Stimulated activated CD4-positive, alpha-beta T cell treated with anti-CD3 and anti-CD28 coated beads, Interleukin-1b, Interleukin-23, amount 100 ng/mL, for 48 hours (primary cell): Measurements from ENCODE around the gene ADH7.
"Not testable (repeated sequence)": the region's sequence is repeated elsewhere in the genome, so short reads cannot be mapped to it uniquely, and the experiment has no call there.

ENCODE experiments used
- DNase-seq: peaks from one replicate; pipeline ENCODE4 v3.0.0-alpha.2; 2020

ADH7 gene

GRCh38 chr4:99435154-99435553, at the start of gene ADH7:
TSS of gene ADH7 (minus strand) at chr4:99435342. CDS start at chr4:99435233, 109 bp downstream.
- no peak for DNase-seq

- DNase-seq = no peak
Observed at GRCh38 chr4:99483636-99484035, 48.5 kb upstream of the ADH7 start.

GRCh38 chr4:99473131-99473530, 38.0 kb upstream of the ADH7 start:
- no peak for DNase-seq

DNA sequence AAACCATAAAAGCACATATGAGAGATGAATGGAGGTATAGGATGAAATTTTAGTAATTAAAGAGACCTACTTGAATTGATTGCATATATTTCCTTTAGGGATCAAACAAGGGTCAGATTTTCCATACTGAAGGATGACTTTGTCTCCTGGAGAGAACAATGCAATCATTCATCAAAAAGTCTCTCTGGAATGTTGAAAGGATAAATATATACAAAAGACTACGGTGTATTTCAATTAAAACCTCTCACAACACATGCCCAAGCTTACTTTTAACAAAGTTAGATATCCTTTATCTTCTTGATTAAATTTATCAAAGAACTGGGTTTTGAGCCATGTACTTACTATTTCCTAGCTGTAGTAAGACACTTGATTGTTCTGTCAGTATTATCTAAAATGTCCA, 36.8 kb upstream of the ADH7 start:
- DNase-seq = no peak

DNA sequence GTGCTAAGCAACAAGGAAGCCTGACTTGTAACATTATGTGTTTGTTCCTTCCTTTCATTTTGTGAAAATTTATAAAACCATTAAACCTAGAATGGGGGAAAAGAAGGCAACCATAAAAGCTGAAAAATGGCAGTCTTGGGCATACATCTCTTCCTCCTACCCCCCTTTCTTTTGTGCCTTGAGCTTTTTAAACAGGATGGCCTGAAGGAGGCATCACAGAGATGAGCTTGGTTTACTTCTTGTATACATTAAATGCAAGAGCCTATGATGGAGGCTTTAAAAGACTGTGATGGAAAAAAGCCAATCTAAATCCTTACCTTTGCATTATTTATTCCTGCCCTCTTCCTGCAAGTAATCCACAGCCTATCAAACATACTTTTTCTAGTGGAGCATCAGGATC, 36.2 kb upstream of the ADH7 start:
- DNase-seq = no peak

- no peak for DNase-seq
Observed at GRCh38 chr4:99468889-99469288, 33.7 kb upstream of the ADH7 start.

DNA sequence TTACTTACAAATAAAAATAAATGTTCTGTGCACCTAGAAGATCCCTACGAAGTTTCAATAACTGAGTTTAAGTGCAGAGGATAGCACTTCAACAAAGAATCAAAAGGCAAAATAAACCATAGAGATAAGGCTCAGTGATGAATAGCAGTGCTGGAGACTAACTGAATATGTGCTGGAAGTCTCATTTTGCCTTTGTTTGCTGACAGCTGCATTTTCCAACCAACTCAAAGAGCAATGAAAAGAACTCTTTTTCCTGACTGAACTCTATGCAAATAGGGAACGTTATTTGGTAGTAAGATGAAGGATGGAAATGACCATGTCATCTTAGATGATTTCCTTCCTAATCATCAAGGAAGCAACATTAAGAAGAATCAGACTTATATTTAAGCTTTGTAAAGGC, 32.7 kb upstream of the ADH7 start:
- DNase-seq = no peak

GRCh38 chr4:99463566-99463965, 28.4 kb upstream of the ADH7 start:
- DNase-seq = no peak

DNA sequence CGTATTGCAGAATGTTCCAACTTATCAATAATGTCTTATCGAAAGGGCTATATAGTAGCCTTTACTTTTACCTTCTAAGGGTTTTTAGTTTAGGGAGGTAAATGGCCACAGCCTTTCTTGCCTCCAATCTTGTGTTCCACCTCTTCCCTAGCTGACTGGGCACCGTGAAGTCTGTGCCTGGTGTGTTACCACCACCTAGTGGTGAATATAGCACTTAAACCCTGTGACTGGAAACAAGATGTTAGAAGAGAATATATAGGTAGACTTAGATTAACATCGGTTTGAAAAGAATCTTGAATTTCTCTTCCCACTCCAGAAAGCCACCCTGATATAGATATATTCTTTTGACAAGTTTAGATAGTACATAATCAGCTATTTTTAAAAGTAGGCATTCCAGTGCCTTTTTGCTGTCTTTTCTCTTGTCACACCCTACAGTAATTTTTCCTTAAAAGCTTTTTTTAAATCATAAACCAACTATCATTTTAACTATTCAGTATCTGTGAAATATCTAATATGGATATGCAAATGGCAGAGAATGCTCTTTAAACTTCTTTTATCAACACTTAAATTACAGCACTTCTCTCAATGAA, 27.8 kb upstream of the ADH7 start:
- peak; percentile 58 for DNase-seq

- DNase-seq = no peak
Observed at GRCh38 chr4:99461623-99462401, 26.7 kb upstream of the ADH7 start.

DNA sequence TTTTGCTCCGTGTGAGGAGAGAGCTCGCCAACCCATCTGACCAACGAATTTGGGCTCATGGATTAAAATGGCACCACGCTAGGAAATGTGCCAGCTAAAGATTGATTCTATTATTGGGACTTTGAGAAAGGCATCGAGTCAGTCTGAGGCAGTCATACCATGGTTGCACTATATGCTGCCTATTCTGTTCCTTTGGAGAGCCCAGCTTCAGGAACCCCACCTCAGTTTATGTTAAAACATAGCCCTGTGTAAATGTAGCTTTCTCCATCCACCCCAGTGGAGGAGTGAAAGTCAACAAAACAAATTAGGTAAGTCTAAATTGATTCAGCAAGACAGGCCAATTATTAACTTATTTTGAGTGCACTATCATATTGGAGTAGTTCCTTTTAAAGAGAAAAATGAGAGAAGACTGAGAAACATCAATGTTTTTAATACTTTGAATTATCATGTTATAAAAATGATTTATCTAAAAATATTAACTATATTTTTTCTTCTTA, 24.5 kb upstream of the ADH7 start:
- no peak for DNase-seq

DNA sequence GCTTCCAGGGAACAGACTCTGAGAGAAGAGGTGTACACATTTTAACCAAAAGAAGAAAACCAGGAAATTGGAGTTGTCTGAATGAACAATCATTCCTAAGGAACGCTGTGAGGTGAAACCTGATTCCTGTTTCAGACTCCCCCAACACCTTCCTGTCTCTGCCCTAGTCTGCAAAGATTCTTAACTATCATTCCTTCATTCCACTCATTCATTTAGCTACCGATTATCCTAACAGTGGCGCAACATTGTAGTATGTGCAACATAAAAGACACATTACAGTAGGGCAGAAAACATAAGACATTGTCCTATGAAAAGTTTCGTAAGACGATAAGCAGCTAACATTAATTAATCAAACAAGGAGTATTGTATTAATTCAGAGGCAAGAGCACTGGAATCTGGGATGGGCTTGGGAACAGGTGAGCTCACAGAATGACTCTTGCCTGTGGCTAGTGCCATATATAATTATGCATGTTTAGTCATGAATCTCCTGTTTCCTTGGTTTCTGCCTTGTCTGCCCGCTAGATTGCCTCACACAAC, 23.8 kb upstream of the ADH7 start:
- DNase-seq = no peak

GRCh38 chr4:99457676-99458075, 22.5 kb upstream of the ADH7 start:
- no peak for DNase-seq

DNA sequence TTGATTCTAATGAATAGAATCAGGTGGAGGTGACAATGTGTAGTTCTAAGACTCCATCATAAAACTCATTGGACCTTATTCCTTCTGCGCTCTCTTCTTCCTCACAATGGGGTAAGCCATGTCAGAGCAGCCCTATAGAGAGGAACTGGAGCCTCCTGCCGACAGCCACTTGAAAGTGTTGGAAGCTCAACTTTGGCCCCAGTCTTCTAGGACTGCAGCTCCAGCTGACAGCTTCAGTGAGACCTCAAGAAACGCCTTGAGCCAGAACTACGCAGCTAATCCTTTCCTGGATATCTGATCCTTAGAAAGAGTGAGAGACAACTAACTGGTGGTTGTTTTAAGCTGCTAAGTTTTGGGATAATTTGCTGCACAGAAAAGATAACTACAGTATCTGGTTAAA, 22.1 kb upstream of the ADH7 start:
- DNase-seq = no peak

DNA sequence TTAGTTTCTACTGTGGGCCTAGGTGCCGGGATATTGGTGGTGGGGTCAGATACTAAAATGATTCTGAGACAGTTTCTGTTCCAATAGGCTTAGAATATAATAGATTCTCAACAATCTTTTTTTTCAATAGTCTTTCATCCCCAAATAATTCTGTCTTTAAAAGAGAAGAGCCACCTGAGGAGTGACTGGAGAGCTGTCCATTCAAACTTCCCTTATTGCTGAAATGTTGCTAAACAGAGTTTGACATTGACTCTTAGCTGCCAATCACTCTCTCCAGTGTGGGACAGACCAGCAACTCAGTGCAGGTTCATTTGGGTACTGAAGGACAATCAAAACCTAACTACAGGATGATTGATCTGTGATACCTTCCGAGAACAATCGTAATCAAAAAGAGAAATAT, 12.4 kb upstream of the ADH7 start:
- no peak for DNase-seq

- DNase-seq = no peak
Observed at GRCh38 chr4:99447079-99447478, 11.9 kb upstream of the ADH7 start.

- DNase-seq = no peak
Observed at GRCh38 chr4:99438405-99438780, 3.3 kb upstream of the ADH7 start.

DNA sequence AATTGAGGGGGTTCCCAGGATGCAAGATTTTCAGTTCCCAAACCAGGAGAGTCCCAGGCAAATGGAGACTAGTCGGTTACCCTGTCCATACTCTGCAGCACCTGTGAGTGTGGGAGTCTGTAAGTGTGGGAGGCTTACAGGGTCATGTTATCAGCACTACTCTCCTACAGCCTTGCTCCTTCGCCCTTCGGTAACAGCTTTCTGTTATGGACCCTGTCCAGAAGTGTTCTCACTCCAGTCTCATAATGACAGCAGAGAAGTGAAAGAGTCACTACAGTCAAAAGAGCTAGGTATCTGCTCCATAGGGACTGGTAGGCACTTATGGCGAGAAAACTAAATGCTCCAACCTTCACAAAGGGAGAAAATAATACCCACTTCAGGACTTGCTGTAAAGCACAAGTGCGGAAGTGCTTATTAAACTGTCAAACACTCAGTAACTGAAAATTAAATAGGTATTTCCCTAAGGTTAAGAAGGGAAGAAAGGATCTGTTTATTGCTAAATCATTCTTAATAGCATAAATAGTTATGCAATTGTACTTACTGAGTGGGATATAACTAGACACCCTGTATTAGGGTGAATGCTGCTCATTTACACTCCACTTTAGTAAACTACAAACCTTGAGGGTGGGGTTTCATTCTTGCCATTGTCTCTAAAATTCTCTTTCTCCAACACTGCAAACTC, 2.7 kb upstream of the ADH7 start:
- no peak for DNase-seq

DNA sequence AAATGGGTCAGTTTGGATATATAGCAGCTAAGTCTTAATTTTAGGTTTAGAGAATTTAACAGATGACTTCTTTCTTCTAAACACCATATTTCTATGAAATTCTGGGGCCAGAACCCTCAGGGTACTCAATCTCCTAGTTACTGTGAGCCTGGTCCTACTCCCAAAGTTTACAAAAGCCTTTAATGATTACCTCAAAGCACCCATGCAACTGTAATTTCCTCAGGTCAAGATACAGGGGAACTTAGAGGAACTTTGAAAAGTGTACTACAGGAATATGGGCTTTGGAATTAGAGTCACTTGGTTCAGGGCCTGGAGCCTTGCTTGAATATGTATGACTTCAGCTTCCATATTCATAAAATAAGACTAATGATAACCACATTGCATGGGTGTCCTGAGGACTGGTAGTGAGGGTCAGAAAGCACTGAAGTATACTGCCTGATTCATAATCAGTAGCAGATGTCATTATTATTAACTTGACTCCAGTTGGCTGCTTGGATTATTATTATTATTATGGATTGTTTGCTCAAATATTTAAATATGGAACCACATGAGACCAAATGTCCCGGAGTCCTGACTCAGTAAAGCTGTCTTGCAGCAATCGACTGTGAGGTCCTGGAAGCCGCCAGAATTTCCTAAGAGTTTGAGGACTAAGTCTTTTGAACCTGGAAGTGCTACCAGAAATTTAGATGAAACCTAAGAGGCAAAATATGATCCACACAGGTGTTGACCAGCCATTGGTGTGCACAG, 2.0 kb upstream of the ADH7 start:
- DNase-seq = no peak

DNA sequence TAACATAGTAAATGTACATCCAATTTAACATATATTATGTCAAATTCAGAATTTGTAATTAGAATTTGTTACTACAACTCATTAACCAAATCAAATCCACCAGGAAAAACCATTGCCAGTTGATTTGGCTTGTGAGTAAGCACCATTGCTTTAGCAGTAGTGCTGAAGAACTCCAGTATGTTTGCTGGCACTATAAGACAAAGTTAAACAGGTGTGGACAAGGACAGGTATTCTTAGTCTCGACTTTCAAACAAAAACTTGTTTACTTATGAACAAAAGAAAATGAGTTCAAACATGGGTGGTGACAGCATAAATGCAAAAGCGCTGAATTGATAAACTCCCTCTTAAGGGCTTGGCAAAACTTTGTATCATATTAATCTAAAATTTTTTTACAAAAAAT, 1.3 kb upstream of the ADH7 start:
- no peak for DNase-seq

DNA sequence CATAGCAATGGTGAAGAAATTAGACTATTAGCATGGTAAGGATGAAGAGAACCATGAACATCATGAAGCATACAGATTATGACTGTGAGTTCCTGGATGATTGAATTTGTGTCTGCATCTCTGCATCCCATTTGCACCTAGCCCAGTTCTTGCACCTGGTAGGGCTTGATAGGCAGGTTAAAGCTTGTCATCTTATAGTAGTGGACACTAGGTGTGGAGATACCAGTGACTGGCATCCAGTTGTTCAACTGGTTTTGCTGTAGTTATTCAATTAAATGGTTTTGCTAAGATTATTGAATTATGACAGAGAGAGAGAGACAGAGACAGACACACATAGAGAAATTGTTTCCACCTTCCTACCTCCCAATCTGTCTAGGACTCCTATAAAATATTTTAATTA, 5.0 kb downstream of the ADH7 start:
- DNase-seq = no peak

- DNase-seq = no peak
Observed at GRCh38 chr4:99417125-99417524, 18.0 kb downstream of the ADH7 start.

GRCh38 chr4:99415762-99416161, 19.4 kb downstream of the ADH7 start:
- not testable (repeated sequence) for DNase-seq
